Astrocyte (in vitro differentiated cells and primary cell): Measurements from ENCODE around the gene CD7. TPM values are rescaled to one million over a fixed set of nuclear protein-coding genes. Genes with fewer than 3 reads are reported as not detected.

ENCODE experiments used
- DNase-seq: peaks from one replicate; pipeline ENCODE4 v3.0.0-alpha.2; 2010; ENCODE audit warnings: low read depth
- FAIRE-seq: peaks from 2 replicates; lab custom pipeline; 2011; peaks lifted over from hg19 to GRCh38; lab: Jason Lieb, UNC
- H2AFZ ChIP-seq: 2 replicates; pipeline ENCODE4 v1.6.0; 2012; ENCODE audit warnings: low read depth, low read length, inconsistent platforms
- H3K27ac ChIP-seq: 2 replicates; pipeline ENCODE4 v1.5.1; 2011; ENCODE audit warnings: low read depth, low read length, inconsistent platforms
- H3K27me3 ChIP-seq: 2 replicates; pipeline ENCODE4 v1.6.0; 2011; ENCODE audit warnings: low read length, inconsistent platforms; ENCODE audit not compliant: insufficient read depth
- H3K36me3 ChIP-seq: 2 replicates; pipeline ENCODE4 v1.5.1; 2011; ENCODE audit warnings: low read length, inconsistent platforms; ENCODE audit not compliant: insufficient read depth
- H3K4me1 ChIP-seq: 2 replicates; pipeline ENCODE4 v1.5.1; 2011; ENCODE audit warnings: low read length, inconsistent platforms; ENCODE audit not compliant: insufficient read depth
- H3K4me2 ChIP-seq: 2 replicates; pipeline ENCODE4 v1.6.0; 2012; ENCODE audit warnings: low read length, inconsistent platforms
- H3K4me3 ChIP-seq: 2 replicates; pipeline ENCODE4 v1.5.1; 2011; ENCODE audit warnings: low read depth, mild to moderate bottlenecking, low read length, inconsistent platforms; ENCODE audit not compliant: insufficient read depth
- H3K79me2 ChIP-seq: 2 replicates; pipeline ENCODE4 v1.6.0; 2012; ENCODE audit warnings: mild to moderate bottlenecking, low read length, inconsistent platforms; ENCODE audit not compliant: insufficient read depth
- H3K9ac ChIP-seq: 2 replicates; pipeline ENCODE4 v1.6.0; 2012; ENCODE audit warnings: mild to moderate bottlenecking, low read length, inconsistent platforms
- H3K9me3 ChIP-seq: 2 replicates; pipeline ENCODE4 v1.5.1; 2012; ENCODE audit warnings: low read depth, mild to moderate bottlenecking, low read length, inconsistent platforms; ENCODE audit not compliant: insufficient read depth
- H4K20me1 ChIP-seq: 2 replicates; pipeline ENCODE4 v1.6.0; 2012; ENCODE audit warnings: low read length, inconsistent platforms; ENCODE audit not compliant: insufficient read depth
- H3K27ac Mint-ChIP-seq: one replicate; pipeline ENCODE4 v1.8.0; 2021; ENCODE audit warnings: mild to moderate bottlenecking, mixed read lengths; ENCODE audit not compliant: unreplicated experiment
- H3K27me3 Mint-ChIP-seq: one replicate; pipeline ENCODE4 v1.8.0; 2021; ENCODE audit warnings: low read depth, mixed read lengths; ENCODE audit not compliant: unreplicated experiment
- H3K36me3 Mint-ChIP-seq: one replicate; pipeline ENCODE4 v1.8.0; 2021; ENCODE audit warnings: low read depth, mixed read lengths; ENCODE audit not compliant: unreplicated experiment
- H3K4me1 Mint-ChIP-seq: one replicate; pipeline ENCODE4 v1.8.0; 2021; ENCODE audit warnings: low read depth, mixed read lengths; ENCODE audit not compliant: unreplicated experiment
- H3K4me3 Mint-ChIP-seq: one replicate; pipeline ENCODE4 v1.8.0; 2021; ENCODE audit warnings: mild to moderate bottlenecking, moderate library complexity, mixed read lengths; ENCODE audit not compliant: unreplicated experiment
- H3K9me3 Mint-ChIP-seq: one replicate; pipeline ENCODE4 v1.8.0; 2021; ENCODE audit warnings: mild to moderate bottlenecking, mixed read lengths; ENCODE audit not compliant: unreplicated experiment
- CTCF ChIP-seq: IDR thresholded peaks from 2 replicates; pipeline ENCODE4 v1.5.1; 2011; ENCODE audit warnings: low read depth, mild to moderate bottlenecking, inconsistent platforms, low read length, moderate library complexity; ENCODE audit not compliant: insufficient read depth
- EZH2 ChIP-seq: IDR thresholded peaks from 2 replicates; pipeline ENCODE4 v1.6.1; 2012; ENCODE audit warnings: mild to moderate bottlenecking, low read length, inconsistent platforms; ENCODE audit not compliant: insufficient read depth
- total RNA-seq: library from RNA; stranded (reverse); gene quantifications from 2 replicates; pipeline ENCODE4 v1.2.1, GENCODE V29; 2021

CD7 gene
- total RNA-seq, 1 donor from 2014 or later = 0.18 TPM

DNA sequence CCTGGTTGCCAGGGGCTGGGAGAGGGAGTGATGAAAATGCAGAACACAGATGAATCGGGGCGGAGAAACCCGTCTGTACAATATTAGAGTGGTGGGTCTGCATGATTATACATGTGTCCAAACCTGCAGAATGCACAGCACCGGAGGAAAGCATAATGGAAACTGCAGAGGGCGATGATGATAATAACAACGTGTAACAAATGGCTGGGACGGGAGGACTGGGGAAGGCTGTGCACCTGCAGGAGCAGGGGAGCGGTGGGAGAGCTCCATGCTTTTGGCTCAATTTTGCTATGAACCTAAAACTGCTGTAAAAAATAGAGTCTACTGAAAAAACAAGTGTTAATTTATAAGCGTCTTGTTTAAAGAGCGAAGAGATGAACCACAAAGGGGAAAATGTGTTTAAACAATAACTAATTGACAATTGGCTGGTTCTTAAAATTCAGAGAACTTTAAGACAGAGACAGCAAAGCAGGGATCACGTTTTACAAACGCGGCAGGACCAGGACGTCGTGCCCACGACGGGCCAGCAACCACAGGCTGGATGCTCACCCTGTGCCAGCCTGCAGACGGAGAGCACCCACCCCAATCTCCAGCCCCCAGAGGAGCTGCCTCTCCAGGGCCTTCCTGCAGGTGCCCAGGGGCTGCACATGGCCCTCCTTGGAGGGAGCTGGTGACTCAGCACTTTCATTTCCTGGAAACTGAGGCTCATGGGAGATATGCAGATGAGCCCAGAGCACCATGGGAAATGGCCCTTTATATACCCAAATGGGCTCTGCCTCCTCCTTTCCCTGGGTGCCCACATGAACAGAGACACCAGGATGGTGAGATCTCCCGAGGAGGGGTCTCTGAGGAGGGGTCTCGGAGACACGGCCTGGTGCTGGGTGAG lies 41.3 kb upstream of the CD7 start, which contains the start of gene TEX19:
Gene TEX19, plus strand, starts transcription at position 783 of the 886 bp plus-strand sequence. CDS start 2,904 bp downstream, outside the sequence.
- H3K4me3 Mint-ChIP-seq = no peak within 1 kb of the TSS

DNA sequence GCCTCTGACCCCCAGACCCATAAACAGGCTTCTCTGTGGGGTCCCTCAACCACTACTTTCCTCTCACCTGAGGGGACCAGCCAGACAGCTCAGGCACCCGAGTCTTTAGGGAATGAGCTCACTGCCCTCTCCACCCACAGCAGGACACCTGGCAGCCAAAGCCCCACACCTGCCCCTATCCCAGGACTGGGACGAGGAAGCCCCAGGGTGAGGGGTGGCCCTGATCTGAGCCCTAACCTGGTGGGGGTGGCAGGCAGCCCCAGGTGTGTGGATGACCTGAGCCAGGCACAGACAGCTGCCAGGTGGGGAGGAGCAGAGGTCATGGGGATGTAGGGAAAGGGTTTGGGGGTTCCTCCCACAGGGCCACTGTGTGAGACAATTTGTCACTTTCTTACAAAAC lies 40.0 kb upstream of the CD7 start:
- peaks cover 3% of the 10 kb centered on the region for H3K4me1 Mint-ChIP-seq
- no peak overlapping the region for H3K9ac ChIP-seq
- FAIRE-seq = no peak
- H3K9me3 Mint-ChIP-seq = no peaks in the 10 kb centered on the region
- H4K20me1 ChIP-seq = no peaks in the 10 kb centered on the region
- no peak for TF ChIP-seq CTCF
- TF ChIP-seq EZH2 = no peak
- no peak overlapping the region for H3K4me2 ChIP-seq
- no peak overlapping the region for H3K27ac ChIP-seq
- H3K27me3 Mint-ChIP-seq = peaks cover 30% of the 10 kb centered on the region
- no peak for DNase-seq
- H3K27ac Mint-ChIP-seq = no peak overlapping the region
- H3K4me3 Mint-ChIP-seq = no peak overlapping the region
- no peaks in the 10 kb centered on the region for H3K36me3 ChIP-seq
- peaks cover 10% of the 10 kb centered on the region for H3K4me1 ChIP-seq
- peaks cover 1% of the 10 kb centered on the region for H3K36me3 Mint-ChIP-seq
- no peak overlapping the region for H2AFZ ChIP-seq
- H3K4me3 ChIP-seq = no peak overlapping the region
- H3K79me2 ChIP-seq = no peaks in the 10 kb centered on the region
- peaks cover 2% of the 10 kb centered on the region for H3K27me3 ChIP-seq
- no peaks in the 10 kb centered on the region for H3K9me3 ChIP-seq

More for the DNA sequence above, 41.3 kb upstream of the CD7 start, which contains the start of gene TEX19:
- Histone ChIP-seq H3K4me1 (peaks cover 10% of the 10 kb centered on the region), H3K27ac (no peak within 1 kb of the TSS), H4K20me1 (no peaks in the 10 kb centered on the region), H3K27me3 (peaks cover 2% of the 10 kb centered on the region), H3K4me2 (no peak within 1 kb of the TSS), H3K9ac (no peak within 1 kb of the TSS), H2AFZ (no peak within 1 kb of the TSS), H3K79me2 (no peaks in the 10 kb centered on the region), H3K9me3 (no peaks in the 10 kb centered on the region), H3K4me3 (no peak within 1 kb of the TSS), H3K36me3 (no peaks in the 10 kb centered on the region)
- FAIRE-seq = no peak
- no peak for TF ChIP-seq EZH2
- no peak for TF ChIP-seq CTCF
- H3K4me1 Mint-ChIP-seq = peaks cover 3% of the 10 kb centered on the region
- no peaks in the 10 kb centered on the region for H3K9me3 Mint-ChIP-seq
- no peaks in the 10 kb centered on the region for H3K36me3 Mint-ChIP-seq
- no peak for DNase-seq
- no peak within 1 kb of the TSS for H3K27ac Mint-ChIP-seq
- H3K27me3 Mint-ChIP-seq = peaks cover 40% of the 10 kb centered on the region
